Retina (tissue), 1 donor: ENCODE data around the gene JMJD1C.
"Not testable (repeated sequence)": the region's sequence is repeated elsewhere in the genome, so short reads cannot be mapped to it uniquely, and the experiment has no call there.

ENCODE experiments used
- DNase-seq: peaks from one replicate; pipeline ENCODE4 v3.0.0-alpha.2; 2016

JMJD1C gene

DNA sequence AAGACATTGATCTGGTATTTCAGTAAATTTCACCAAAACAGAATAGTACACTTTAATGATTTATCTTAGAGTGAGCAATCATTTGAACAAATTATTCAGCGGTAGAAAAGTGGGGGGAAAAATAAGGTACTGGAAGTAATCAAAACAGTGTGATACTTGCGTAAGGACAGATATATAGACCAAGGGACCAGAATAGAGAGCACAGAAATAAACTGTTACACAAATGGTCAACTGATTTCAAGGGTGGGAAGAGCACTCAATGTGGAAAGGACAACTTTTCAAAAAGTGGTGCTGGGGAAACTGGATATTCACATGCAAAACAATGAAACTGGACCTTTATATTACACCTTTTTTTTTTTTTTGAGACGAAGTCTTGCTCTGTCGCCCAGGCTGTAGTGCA lies 212.7 kb downstream of the JMJD1C start:
- no peak for DNase-seq

DNA sequence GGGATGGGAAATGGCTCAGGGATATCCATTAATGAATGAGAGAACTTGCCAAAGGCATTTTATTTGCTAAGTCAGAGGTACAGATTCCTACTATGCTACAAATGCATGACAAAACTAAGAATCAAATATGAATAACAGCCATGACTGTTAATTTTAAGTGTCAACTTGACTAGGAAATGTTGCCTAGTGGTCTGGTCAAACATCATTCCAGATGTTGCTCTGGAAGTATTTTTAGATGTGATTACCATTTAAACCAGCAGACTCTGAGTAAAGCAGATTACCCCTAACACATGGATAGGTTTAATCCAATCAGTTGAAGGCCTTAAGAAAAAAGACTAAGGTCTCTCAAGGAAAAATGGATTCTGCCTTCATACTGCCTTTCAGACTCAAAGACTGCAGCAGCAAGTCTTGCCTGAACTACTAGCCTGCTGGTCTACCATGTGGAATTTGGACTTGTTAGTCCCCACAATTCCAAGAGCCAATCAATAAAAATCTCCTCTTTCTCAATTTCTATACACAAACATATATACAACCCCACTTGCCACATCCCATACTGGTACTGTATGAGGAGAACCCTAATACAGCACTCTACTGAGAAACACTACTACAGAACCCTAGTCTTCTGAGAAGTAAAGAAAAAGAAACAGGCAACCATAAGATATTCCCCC lies 213.5 kb downstream of the JMJD1C start:
- DNase-seq = no peak

GRCh38 chr10:63250032-63250431 lies 215.7 kb downstream of the JMJD1C start:
- DNase-seq = no peak

- DNase-seq = no peak
Observed at GRCh38 chr10:63247771-63248170, 218.0 kb downstream of the JMJD1C start.

DNA sequence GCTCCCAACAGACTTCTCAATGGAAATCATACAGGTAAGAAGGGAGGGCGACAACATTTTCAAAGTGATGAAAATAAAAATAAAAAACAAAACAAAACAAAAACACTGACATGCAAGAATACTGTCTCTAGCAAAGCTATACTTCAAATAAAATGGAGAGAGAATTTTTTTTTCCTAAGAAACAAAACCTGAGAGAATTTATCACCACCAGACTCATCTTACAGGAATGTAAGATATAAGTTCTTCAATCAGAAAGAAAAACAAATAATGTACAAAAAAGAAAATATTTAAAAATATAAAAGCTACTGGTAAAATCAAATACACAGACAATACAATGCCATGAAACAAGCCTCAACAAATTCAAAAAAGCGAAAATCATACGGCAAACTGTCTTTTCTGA lies 219.4 kb downstream of the JMJD1C start:
- DNase-seq = no peak

GRCh38 chr10:63241841-63242281 lies 223.9 kb downstream of the JMJD1C start:
- no peak for DNase-seq

- no peak for DNase-seq
Observed at GRCh38 chr10:63240807-63241206, 225.0 kb downstream of the JMJD1C start.

GRCh38 chr10:63238501-63238900 lies 227.3 kb downstream of the JMJD1C start:
- no peak for DNase-seq

DNA sequence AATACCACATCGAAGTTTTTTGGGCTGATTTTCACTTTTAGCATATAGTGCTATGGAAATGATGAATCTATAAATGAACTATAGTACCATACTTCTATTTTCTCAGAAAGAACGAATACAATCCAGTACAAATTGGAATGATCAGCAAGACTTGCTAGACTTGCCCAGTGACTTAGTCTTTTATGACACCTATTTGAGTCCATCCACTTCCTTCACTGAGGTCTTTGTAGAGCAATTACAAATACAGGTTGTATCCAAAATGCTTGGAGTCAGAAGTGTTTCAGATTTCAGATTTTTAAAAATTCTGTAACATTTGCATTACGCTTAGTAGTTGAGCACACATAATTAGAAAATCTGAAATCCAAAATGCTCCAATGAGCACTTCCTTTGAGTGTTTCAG lies 228.4 kb downstream of the JMJD1C start:
- DNase-seq = no peak

GRCh38 chr10:63236113-63236935 lies 229.5 kb downstream of the JMJD1C start:
- no peak for DNase-seq

DNA sequence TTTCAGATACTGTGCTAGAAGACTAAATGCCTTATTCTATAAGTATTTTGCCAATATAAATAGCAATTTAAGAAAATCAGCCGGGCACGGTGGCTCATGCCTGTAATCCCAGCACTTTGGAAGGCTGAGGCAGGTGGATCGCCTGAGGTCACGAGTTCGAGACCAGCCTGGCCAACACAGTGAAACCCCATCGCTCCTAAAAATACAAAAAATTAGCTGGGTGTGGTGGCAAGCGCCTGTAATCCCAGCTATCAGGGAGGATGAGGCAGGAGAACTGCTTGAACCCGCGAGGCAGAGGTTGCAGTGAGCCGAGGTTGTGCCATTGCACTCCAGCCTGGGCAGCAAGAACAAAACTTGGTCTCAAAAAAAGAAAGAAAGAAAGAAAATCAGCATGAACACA lies 230.6 kb downstream of the JMJD1C start:
- not testable (repeated sequence) for DNase-seq

GRCh38 chr10:63229161-63229560 lies 236.6 kb downstream of the JMJD1C start:
- no peak for DNase-seq

DNA sequence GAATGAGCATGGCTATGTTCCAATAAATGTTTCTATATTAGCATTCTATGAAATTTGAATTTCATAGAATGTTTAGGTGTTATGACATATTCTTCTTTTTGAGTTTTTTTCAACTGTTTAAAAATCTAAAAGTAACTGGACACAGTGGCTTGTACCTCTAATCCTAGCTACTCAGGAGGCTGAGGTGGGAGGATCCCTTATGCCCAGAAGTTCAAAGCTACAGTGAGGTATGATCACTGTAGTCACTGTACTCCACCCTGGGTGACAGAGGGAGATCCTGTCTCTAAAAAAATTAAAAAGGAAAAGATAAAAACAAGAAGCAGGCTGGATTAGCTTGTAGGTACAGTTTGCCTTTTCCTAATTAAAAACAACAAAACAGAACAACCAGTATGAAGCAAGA lies 237.5 kb downstream of the JMJD1C start:
- no peak for DNase-seq

- DNase-seq = no peak
Observed at GRCh38 chr10:63227207-63227895, 238.4 kb downstream of the JMJD1C start.

DNA sequence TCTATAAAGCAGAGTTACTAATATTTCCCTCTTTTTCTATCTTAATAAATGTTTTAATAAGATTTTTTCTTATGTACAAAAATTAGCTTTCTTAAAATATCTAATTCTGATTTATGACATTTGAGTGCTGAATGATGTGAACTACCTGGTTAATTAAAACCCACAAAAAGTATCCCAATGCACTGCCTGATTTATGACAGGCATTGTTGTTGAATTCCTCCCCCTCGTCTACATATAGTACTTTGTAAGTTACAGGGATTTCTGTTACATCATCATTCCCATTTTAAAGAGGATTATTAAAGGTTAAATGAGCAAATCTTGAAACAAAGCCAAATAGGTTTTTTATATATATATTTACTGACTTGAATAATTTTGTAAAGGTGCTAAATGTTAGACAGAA lies 241.5 kb downstream of the JMJD1C start:
- DNase-seq = no peak

- DNase-seq = no peak
Observed at GRCh38 chr10:63221950-63222349, 243.8 kb downstream of the JMJD1C start.

- no peak for DNase-seq
Observed at GRCh38 chr10:63219749-63220148, 246.0 kb downstream of the JMJD1C start.

- DNase-seq = no peak
Observed at GRCh38 chr10:63217120-63217605, 248.6 kb downstream of the JMJD1C start.

- no peak for DNase-seq
Observed at GRCh38 chr10:63214571-63214970, 251.2 kb downstream of the JMJD1C start.

GRCh38 chr10:63213489-63213888 lies 252.3 kb downstream of the JMJD1C start:
- no peak for DNase-seq

GRCh38 chr10:63210611-63211196 lies 255.1 kb downstream of the JMJD1C start:
- DNase-seq = no peak

GRCh38 chr10:63209705-63210104 lies 256.1 kb downstream of the JMJD1C start:
- no peak for DNase-seq

DNA sequence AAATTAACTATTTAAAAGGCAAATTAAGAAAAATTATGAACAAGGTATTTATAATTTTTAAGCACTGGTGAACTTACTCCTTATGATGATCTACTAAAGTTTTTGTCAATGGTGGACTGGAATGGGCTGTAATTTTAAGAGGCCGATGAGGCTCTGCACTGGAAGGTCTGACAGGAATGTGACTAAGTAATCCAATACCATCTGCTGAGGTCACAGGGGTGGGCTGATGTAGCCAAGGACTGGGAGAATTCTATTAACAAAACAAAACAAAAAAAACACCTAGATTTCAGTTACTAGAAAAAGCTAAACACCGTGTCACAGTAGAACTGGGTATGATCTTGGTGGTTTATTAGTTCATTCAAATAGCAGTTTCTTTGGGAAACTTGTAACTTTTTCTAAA lies 256.8 kb downstream of the JMJD1C start:
- no peak for DNase-seq
